ENCODE data around the gene IFNA21.

- TF ChIP-seq POLR2A (IDR thresholded peaks at IDR 0.05) (no peak), CTCF (IDR thresholded peaks at IDR 0.05) (no peak), POLR2AphosphoS5 (IDR thresholded peaks at IDR 0.05) (no peak)
These were observed 4.9 kb upstream of the IFNA21 start for GRCh38 chr9:21171351-21171750.
